Measurements from ENCODE around the gene ASIC4.

- TF ChIP-seq CTCF (conservative IDR thresholded peaks at IDR 0.05; ENCODE audit: low read depth, low read length) (no peak), EZH2 (IDR thresholded peaks at IDR 0.05; ENCODE audit: borderline replicate concordance, low read depth, low read length, poor library complexity, severe bottlenecking) (no peak)
Measured at GRCh38 chr2:219499058-219499307, 15.3 kb upstream of the ASIC4 start.

Data from A673 (cell line).